ENCODE data around the gene AIPL1.

DNA sequence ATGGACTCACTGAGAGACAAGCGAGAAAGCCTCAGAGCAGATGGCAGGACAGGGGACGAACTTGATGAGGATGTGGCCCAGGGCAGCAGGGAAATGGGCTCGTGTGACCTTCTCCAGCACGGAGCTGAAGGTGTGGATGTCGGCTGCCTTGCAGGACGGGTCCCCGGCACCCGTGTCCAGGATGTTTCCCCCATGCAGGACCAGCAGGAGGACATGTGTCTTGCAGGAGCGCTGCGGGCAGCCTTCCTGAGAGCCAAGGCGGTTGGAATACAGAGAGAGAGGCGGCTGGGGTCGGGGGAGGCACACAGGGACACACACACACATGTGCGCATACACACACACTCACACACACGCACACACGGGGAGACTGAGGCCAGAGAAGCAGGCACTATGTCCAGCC lies 48.6 kb upstream of the AIPL1 start:
- TF ChIP-seq, protein P1, sequence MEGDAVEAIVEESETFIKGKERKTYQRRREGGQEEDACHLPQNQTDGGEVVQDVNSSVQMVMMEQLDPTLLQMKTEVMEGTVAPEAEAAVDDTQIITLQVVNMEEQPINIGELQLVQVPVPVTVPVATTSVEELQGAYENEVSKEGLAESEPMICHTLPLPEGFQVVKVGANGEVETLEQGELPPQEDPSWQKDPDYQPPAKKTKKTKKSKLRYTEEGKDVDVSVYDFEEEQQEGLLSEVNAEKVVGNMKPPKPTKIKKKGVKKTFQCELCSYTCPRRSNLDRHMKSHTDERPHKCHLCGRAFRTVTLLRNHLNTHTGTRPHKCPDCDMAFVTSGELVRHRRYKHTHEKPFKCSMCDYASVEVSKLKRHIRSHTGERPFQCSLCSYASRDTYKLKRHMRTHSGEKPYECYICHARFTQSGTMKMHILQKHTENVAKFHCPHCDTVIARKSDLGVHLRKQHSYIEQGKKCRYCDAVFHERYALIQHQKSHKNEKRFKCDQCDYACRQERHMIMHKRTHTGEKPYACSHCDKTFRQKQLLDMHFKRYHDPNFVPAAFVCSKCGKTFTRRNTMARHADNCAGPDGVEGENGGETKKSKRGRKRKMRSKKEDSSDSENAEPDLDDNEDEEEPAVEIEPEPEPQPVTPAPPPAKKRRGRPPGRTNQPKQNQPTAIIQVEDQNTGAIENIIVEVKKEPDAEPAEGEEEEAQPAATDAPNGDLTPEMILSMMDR (conservative IDR thresholded peaks at IDR 0.05; ENCODE audit: low read length): no peak
- TF ChIP-seq EZH2phosphoT487 (IDR thresholded peaks at IDR 0.05; ENCODE audit: borderline replicate concordance, low read depth, low read length): no peak
